Activated naive CD4-positive, alpha-beta T cell treated with anti-CD3 and anti-CD28 coated beads, Interleukin-2, amount 10 ng/mL, durations not matched to agents 7 days and 5 days (primary cell): Measurements from ENCODE around the gene BTN2A1.

Experiments used
- CTCF ChIA-PET: fragments of 350-600 bp; sonication (Branson Sonifier 250); formaldehyde crosslinking; loops from one replicate; lab custom pipeline; 2021; ENCODE audit warnings: antibody characterized with exemption; lab: Charles Lee
- DNase-seq: peaks from one replicate; pipeline ENCODE4 v3.0.0-alpha.2; 2020
- H3K27ac Mint-ChIP-seq: one replicate; pipeline ENCODE4 v1.8.0; 2021; ENCODE audit warnings: mild to moderate bottlenecking, moderate library complexity, mixed read lengths
- H3K27me3 Mint-ChIP-seq: one replicate; pipeline ENCODE4 v1.8.0; 2021; ENCODE audit warnings: mild to moderate bottlenecking, mixed read lengths
- H3K36me3 Mint-ChIP-seq: one replicate; pipeline ENCODE4 v1.8.0; 2021; ENCODE audit warnings: mixed read lengths
- H3K4me1 Mint-ChIP-seq: one replicate; pipeline ENCODE4 v1.8.0; 2021; ENCODE audit warnings: mixed read lengths
- H3K4me3 Mint-ChIP-seq: one replicate; pipeline ENCODE4 v1.8.0; 2021; ENCODE audit warnings: mild to moderate bottlenecking, moderate library complexity, mixed read lengths
- H3K9me3 Mint-ChIP-seq: one replicate; pipeline ENCODE4 v1.8.0; 2021; ENCODE audit warnings: mixed read lengths

The BTN2A1 gene

GRCh38 chr6:26468829-26469228, 11.1 kb downstream of the BTN2A1 start:
- no peaks in the 10 kb centered on the region for H3K27me3 Mint-ChIP-seq
- peaks cover 12% of the 10 kb centered on the region for H3K9me3 Mint-ChIP-seq
- CTCF ChIA-PET = no interaction called here
- H3K36me3 Mint-ChIP-seq = peaks cover 85% of the 10 kb centered on the region
- peaks cover 34% of the 10 kb centered on the region for H3K4me1 Mint-ChIP-seq
- no peak overlapping the region for H3K4me3 Mint-ChIP-seq
- DNase-seq = no peak
- H3K27ac Mint-ChIP-seq = peak overlapping the region; percentile 60

DNA sequence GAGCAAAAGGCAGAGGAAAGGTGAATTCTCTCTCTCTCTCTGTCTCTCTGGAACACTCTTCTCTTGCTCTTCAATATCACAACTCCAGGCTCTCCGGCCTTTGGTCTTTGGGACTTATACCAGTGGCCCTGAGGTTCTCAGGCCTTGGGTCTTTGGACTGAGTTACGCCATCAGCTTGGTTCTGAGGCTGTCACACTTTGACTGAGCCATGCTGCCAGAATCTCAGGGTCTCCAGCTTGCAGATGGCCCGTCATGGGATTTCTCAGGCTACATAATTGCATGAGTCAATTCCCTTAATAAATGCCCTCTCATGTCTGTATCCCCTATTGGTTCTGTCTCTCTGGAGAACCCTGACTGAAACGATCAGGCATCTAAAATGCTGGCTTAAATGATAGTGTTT, 12.9 kb downstream of the BTN2A1 start:
- DNase-seq = no peak
- Mint-ChIP-seq H3K4me1 (peaks cover 36% of the 10 kb centered on the region), H3K9me3 (peaks cover 12% of the 10 kb centered on the region), H3K4me3 (no peak overlapping the region), H3K36me3 (peaks cover 71% of the 10 kb centered on the region), H3K27me3 (no peaks in the 10 kb centered on the region), H3K27ac (no peak overlapping the region)
- CTCF ChIA-PET = no interaction called here

DNA sequence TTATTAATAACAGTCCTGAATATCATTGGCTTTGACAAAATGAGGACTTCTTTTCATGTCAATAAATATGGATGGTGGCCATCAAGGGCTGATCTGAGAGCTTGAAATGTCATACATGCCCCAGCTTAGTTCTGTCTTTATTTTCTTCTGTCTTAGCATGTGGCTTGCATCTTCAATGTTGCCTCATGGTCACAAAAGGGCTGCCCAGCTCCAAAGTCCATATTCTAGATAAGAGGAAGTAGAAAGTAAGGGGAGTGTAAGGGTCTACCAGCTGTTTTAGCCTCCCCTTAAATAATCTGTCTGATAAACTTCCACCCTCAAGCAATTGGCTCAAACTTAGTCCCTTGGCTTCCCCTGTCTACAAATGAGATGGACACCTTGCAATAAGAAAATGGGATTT, 14.2 kb downstream of the BTN2A1 start:
- Mint-ChIP-seq H3K4me3 (no peak overlapping the region), H3K27ac (peak overlapping the region; percentile 100), H3K27me3 (no peaks in the 10 kb centered on the region), H3K36me3 (peaks cover 64% of the 10 kb centered on the region), H3K9me3 (peaks cover 12% of the 10 kb centered on the region), H3K4me1 (peaks cover 48% of the 10 kb centered on the region)
- DNase-seq = no peak
- CTCF ChIA-PET = interaction anchor here (1.7 kb wide), 1 partner anchor 27 kb away, joined by 4 read pairs; no protein-coding TSS in a partner anchor

DNA sequence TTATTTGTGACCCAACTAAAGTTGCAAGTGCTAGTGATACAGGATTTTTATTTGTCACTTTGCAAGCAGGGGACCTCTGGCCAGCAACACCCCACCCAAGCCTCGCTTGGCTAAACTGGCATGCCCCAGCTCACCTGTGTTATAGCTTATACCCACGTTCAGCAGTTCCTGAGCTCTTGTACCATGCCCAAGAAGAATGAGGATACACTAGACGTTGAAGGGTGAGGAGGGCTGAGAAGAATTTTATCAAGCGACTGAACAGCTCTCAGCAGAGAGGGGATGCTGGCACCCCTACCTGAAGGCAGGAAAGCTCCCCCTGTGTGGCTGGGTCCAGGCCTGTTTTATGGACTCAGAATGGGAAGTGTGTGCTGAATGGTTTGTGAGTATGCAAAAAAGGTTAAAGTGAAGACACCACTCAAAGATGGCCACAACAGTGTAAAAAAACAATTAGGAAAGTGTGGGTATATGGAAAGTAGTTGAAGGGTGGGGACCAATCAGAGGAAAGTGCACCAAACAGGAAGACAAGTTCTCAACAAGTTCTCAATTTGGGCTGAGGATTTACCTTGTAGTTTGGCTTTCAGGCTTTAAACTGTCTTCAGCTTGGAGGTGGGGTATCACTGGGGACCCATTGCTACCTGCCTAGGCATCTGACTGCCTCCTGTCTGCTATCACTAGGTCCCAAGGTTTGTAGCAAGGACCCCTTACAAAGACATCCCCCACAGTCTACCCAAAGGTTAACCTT, 15.0 kb downstream of the BTN2A1 start:
- no peak for DNase-seq

DNA sequence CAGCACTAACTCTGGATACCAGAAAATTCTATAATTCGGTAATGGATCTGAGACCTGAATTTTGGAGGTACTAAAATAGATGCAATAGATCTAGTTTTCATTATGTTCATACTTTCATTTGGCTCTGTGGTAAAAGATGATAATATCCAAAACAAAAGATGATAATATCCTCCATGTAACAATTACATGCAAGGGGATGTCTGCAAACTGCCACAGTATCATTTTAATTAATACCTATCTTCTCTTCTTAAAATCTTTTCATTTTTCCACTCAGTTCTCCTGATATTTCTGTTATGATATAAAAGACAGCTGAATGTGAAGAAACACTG, 15.6 kb downstream of the BTN2A1 start:
- H3K4me1 Mint-ChIP-seq = peaks cover 51% of the 10 kb centered on the region
- peaks cover 54% of the 10 kb centered on the region for H3K36me3 Mint-ChIP-seq
- CTCF ChIA-PET = interaction anchor here (1.7 kb wide), 1 partner anchor 28 kb away, joined by 4 read pairs; no protein-coding TSS in a partner anchor
- no peak for DNase-seq
- peak overlapping the region; percentile 100 for H3K27ac Mint-ChIP-seq
- peak overlapping the region; percentile 92 for H3K4me3 Mint-ChIP-seq
- H3K27me3 Mint-ChIP-seq = no peaks in the 10 kb centered on the region
- H3K9me3 Mint-ChIP-seq = peaks cover 12% of the 10 kb centered on the region

More for the DNA sequence above, 15.0 kb downstream of the BTN2A1 start:
- Mint-ChIP-seq H3K27me3 (no peaks in the 10 kb centered on the region), H3K36me3 (peaks cover 60% of the 10 kb centered on the region), H3K4me3 (peak overlapping the region; percentile 92), H3K4me1 (peaks cover 51% of the 10 kb centered on the region), H3K27ac (peak overlapping the region; percentile 100), H3K9me3 (peaks cover 12% of the 10 kb centered on the region)
- CTCF ChIA-PET = interaction anchor here (1.7 kb wide), 1 partner anchor 28 kb away, joined by 4 read pairs; no protein-coding TSS in a partner anchor

- DNase-seq = peak; percentile 89
- no peaks in the 10 kb centered on the region for H3K27me3 Mint-ChIP-seq
- peaks cover 48% of the 10 kb centered on the region for H3K4me1 Mint-ChIP-seq
- H3K27ac Mint-ChIP-seq = peak overlapping the region; percentile 100
- H3K36me3 Mint-ChIP-seq = peaks cover 49% of the 10 kb centered on the region
- CTCF ChIA-PET = interaction anchor here (0.9 kb wide), 2 partner anchors 18 to 132 kb away, joined by 3 read pairs; no protein-coding TSS in a partner anchor
- peaks cover 12% of the 10 kb centered on the region for H3K9me3 Mint-ChIP-seq
- H3K4me3 Mint-ChIP-seq = peak overlapping the region; percentile 92
These were observed 16.1 kb downstream of the BTN2A1 start for GRCh38 chr6:26473758-26474438.

- no peaks in the 10 kb centered on the region for H3K27me3 Mint-ChIP-seq
- no peak for DNase-seq
- H3K4me1 Mint-ChIP-seq = peaks cover 48% of the 10 kb centered on the region
- CTCF ChIA-PET = interaction anchor here (0.9 to 1.4 kb wide), 3 partner anchors 18 to 133 kb away, joined by 3 read pairs; no protein-coding TSS in a partner anchor
- H3K9me3 Mint-ChIP-seq = peaks cover 12% of the 10 kb centered on the region
- peaks cover 46% of the 10 kb centered on the region for H3K36me3 Mint-ChIP-seq
- H3K4me3 Mint-ChIP-seq = peak overlapping the region; percentile 92
- peak overlapping the region; percentile 100 for H3K27ac Mint-ChIP-seq
These were observed 16.7 kb downstream of the BTN2A1 start for GRCh38 chr6:26474439-26474881.

DNA sequence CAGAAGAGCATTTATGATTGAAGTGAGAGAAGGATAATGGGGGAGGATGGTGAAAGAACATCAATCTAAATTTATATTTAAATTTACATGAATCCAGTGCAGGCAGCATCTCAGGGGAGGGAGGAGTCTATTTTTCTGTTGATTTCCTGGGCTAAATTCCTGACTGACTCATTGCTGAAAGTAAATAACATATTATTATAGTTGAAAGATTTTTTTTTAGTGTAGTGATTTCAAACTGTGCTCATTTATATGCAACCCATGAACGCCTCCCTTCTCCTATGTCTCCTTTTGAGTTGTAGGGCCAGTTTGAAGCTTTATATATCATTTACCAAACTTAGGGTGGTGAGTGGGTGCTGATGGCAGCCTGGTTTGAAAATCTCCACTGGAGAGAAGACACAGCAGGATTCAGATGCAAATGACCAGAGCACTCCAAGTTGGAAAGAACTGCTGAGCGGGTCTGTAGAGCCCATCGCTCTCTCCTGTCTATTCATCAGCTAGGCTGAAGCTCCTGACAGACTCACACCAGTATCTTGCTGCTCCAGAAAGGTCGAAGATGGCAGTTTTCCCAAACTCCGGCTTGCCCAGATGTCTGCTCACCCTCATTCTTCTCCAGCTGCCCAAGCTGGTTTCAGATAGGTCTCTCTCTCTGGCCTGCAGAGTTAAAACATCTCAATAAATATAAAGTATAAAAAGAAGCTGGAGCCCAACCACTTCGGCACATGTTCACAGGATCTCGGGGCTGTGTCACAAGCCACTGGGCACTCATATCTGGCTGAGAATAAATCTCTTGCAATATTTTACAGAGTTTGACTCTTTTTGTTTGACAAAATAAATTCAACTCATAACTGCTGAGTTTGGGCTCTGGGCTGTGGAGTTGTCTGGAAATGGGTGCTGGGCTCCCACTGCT, 18.3 kb downstream of the BTN2A1 start:
- DNase-seq = no peak
- CTCF ChIA-PET = interaction anchor here (0.9 to 1.4 kb wide), 2 partner anchors 16 kb away, joined by 3 read pairs; no protein-coding TSS in a partner anchor
- Mint-ChIP-seq H3K27ac (peak overlapping the region; percentile 100), H3K4me1 (peaks cover 53% of the 10 kb centered on the region), H3K27me3 (no peaks in the 10 kb centered on the region), H3K9me3 (peaks cover 12% of the 10 kb centered on the region), H3K4me3 (no peak overlapping the region), H3K36me3 (peaks cover 39% of the 10 kb centered on the region)

DNA sequence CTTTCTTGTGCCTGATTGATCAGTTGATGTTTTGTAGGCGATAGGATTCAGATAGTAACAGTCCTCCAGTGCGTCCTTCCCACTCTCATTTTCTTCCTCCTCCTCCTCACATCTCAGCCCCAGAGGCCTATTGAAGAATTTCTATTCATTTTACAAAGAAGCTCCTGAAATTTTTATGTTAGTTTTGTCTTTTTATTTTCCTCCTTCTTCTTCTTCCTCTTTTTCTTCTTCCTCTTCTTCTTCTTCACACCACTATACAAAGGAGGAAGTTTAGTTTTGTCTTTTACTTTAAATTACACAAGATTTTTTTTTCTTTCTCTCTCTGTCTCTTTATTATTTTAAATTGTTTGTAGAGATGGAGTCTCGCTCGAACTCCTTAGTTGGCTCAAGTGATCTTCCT, 19.1 kb downstream of the BTN2A1 start:
- DNase-seq = no peak
- Mint-ChIP-seq H3K4me1 (peaks cover 48% of the 10 kb centered on the region), H3K27ac (peak overlapping the region; percentile 53), H3K4me3 (no peak overlapping the region), H3K27me3 (no peaks in the 10 kb centered on the region), H3K36me3 (peaks cover 31% of the 10 kb centered on the region), H3K9me3 (peaks cover 7% of the 10 kb centered on the region)
- CTCF ChIA-PET = interaction anchor here (0.9 kb wide), 1 partner anchor 15 kb away, joined by 3 read pairs; no protein-coding TSS in a partner anchor

DNA sequence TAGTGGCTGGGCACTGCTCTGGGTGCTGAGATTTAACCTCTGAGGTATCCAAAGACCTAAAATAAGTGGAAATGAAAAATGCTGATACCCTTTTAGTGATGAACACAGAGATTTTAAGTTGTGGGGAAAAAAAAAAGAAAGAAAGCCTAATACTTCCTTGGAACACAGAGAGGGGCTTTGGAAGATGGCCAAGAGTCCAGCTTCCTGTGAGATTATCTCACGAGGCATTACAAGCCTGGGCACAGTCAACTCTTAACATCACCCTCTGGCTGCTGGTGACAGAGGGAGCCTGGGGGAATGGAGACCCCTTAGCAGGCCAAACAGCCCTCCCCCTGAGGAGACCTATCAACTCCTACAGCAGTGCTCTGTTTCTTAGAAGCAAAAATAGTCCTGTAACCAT, 19.7 kb downstream of the BTN2A1 start:
- CTCF ChIA-PET = no interaction called here

DNA sequence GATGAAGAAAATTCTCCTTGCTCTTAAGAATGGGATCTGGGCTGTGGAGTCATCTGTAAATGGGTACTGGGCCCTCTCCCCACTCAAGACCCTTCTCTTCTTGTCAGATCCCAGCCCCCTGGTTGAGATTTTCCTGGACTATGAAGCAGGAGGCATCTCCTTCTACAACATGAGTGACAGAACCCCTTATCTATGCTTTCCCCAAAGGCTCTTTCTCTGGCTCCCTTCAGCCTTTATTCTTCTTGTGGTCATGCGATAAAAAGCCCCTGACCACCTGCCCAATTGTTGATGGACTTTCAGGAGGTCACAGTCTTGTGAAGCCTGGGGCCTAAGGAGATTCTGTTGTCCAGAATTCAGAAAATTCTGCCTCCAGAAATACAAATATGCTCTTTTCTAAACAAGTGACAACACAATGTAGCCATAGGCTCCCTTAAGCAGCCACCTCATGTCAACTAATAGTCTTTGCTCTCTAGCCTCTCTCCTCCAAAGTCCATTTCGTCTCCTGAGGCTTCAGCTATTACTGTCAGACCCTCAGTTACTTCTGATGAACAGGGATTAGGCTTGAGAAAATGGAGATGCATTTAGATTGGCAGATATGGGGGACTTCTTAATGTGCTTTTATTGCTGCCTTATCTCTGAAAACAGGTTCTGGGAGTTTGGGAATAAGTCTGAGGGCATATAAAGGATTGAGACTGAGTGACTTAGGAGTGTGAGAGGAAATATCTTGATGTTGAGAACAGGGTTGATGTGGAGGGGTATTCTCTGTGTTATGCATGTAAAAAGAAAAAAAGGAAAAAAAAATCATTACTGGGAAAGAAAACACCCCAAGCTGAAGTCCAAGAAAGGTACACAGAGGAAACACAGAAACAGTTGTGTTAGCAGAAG, 20.6 kb downstream of the BTN2A1 start:
- no peaks in the 10 kb centered on the region for H3K9me3 Mint-ChIP-seq

More for the DNA sequence above, 19.7 kb downstream of the BTN2A1 start:
- no peaks in the 10 kb centered on the region for H3K27me3 Mint-ChIP-seq
- H3K27ac Mint-ChIP-seq = no peak overlapping the region
- H3K4me1 Mint-ChIP-seq = peaks cover 47% of the 10 kb centered on the region
- peaks cover 27% of the 10 kb centered on the region for H3K36me3 Mint-ChIP-seq
- no peak overlapping the region for H3K4me3 Mint-ChIP-seq
- peaks cover 5% of the 10 kb centered on the region for H3K9me3 Mint-ChIP-seq
- no peak for DNase-seq

DNA sequence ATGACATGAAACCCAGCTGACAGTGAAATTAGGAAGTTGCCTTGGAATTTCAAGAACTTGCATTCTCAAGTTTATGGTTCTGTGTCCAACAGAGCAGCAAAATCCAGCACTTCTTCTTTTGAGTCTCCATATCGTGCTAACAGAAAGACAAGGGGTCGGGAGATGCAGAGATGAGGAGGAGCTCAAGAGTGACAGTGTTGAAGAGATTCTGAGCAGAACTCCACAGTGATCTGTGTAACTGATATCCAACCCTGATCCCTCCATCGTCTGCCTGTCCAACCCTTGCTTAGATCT, 21.2 kb downstream of the BTN2A1 start:
- H3K4me3 Mint-ChIP-seq = no peak overlapping the region

More for the DNA sequence above, 20.6 kb downstream of the BTN2A1 start:
- H3K27me3 Mint-ChIP-seq = no peaks in the 10 kb centered on the region
- no peak overlapping the region for H3K27ac Mint-ChIP-seq
- no peak for DNase-seq
- peaks cover 38% of the 10 kb centered on the region for H3K4me1 Mint-ChIP-seq
- CTCF ChIA-PET = no interaction called here
- H3K36me3 Mint-ChIP-seq = peaks cover 20% of the 10 kb centered on the region
- H3K4me3 Mint-ChIP-seq = no peak overlapping the region

GRCh38 chr6:26482338-26482737, 24.6 kb downstream of the BTN2A1 start:
- DNase-seq = no peak
- CTCF ChIA-PET = no interaction called here
- H3K4me3 Mint-ChIP-seq = no peak overlapping the region
- no peaks in the 10 kb centered on the region for H3K27me3 Mint-ChIP-seq
- H3K27ac Mint-ChIP-seq = no peak overlapping the region
- H3K36me3 Mint-ChIP-seq = peaks cover 5% of the 10 kb centered on the region
- H3K4me1 Mint-ChIP-seq = peaks cover 6% of the 10 kb centered on the region
- H3K9me3 Mint-ChIP-seq = peaks cover 3% of the 10 kb centered on the region

More for the DNA sequence above, 21.2 kb downstream of the BTN2A1 start:
- no peak for DNase-seq
- H3K4me1 Mint-ChIP-seq = peaks cover 34% of the 10 kb centered on the region
- no peaks in the 10 kb centered on the region for H3K9me3 Mint-ChIP-seq
- peaks cover 18% of the 10 kb centered on the region for H3K36me3 Mint-ChIP-seq
- CTCF ChIA-PET = interaction anchor here (1.1 kb wide), 1 partner anchor 90 kb away, joined by 4 read pairs; no protein-coding TSS in a partner anchor
- no peaks in the 10 kb centered on the region for H3K27me3 Mint-ChIP-seq
- H3K27ac Mint-ChIP-seq = no peak overlapping the region
